ENCODE measurements around the gene TNF. TPM values are rescaled to one million over a fixed set of nuclear protein-coding genes. Genes with fewer than 3 reads are reported as not detected.

TNF gene
- total and polyA plus RNA-seq, 7 experiments from 2014 or later = 0.73 to 125 (median 5.4) TPM

GRCh38 chr6:31627690-31628287 is 52.4 kb downstream of the TNF start:
- peaks cover 20 to 95% (median 35%) of the 10 kb centered on the region in 3 experiments for H3K36me3 ChIP-seq (ENCODE audit: control insufficient read depth in 2 of 3, insufficient read depth in 3 of 3, low read length in 3 of 3)
- Mint-ChIP-seq H3K27ac (peak overlapping the region in 1 of 9 donors; percentile 36), H3K4me3 (no peak overlapping the region), H3K27me3 (no peaks in the 10 kb centered on the region), H3K4me1 (peaks cover 0 to 20% (median 4%) of the 10 kb centered on the region in 7 donors), H3K9me3 (no peaks in the 10 kb centered on the region), H3K36me3 (peaks cover 14 to 57% (median 26%) of the 10 kb centered on the region in 5 donors)
- intact Hi-C loops (cut with micrococcal nuclease) = no loop called here
- no peak overlapping the region for H3K27ac ChIP-seq (ENCODE audit: low read depth, low read length)
- ATAC-seq (no peak), DNase-seq (no peak)
- no peaks in the 10 kb centered on the region for H3K4me1 ChIP-seq (ENCODE audit: control insufficient read depth in 2 of 2, insufficient read depth in 2 of 2, low read length in 2 of 2)
- ChIA-PET CTCF (no interaction called here), POLR2A (interaction anchor here (1.3 to 66.4 kb wide), 3 partner anchors 12 to 64 kb away, joined by 4 to 3078 read pairs (median 7); partner anchors contain the start of genes ATP6V1G2, BAG6, DDX39B and LST1)
- H3K4me3 ChIP-seq (ENCODE audit: low read length) = no peak overlapping the region
- no peaks in the 10 kb centered on the region for H3K9me3 ChIP-seq (ENCODE audit: control insufficient read depth in 2 of 3, low read length in 3 of 3)
- no peaks in the 10 kb centered on the region for H3K27me3 ChIP-seq (ENCODE audit: control insufficient read depth in 2 of 2, insufficient read depth in 2 of 2, low read length in 2 of 2)

Other genes with a start within 250 kb of the TNF start
Only the 30 nearest of the 34 such genes appear.
- gene HLA-B, start 218.4 kb upstream of the TNF start, total RNA-seq = 1,000 to 10,000 TPM; 5,136 to 7,364 (median 5,516) TPM
- 1,000 to 10,000 TPM; 5,467 to 7,459 TPM for gene HLA-B, start 218.4 kb upstream of the TNF start, polyA plus RNA-seq
- gene MICA, start 172.0 kb upstream of the TNF start, total RNA-seq = 10 to 100 TPM; 12.1 to 17.4 (median 15.2) TPM
- 1 to 10 TPM; 4.3 to 8.4 TPM for gene MICA, start 172.0 kb upstream of the TNF start, polyA plus RNA-seq
- gene MICB, start 77.4 kb upstream of the TNF start, total RNA-seq = 10 to 100 TPM; 11.7 to 49.5 (median 13.3) TPM
- 1 to 10 TPM; 3.4 to 4.7 TPM for gene MICB, start 77.4 kb upstream of the TNF start, polyA plus RNA-seq
- gene MCCD1, start 46.6 kb upstream of the TNF start, total RNA-seq = not detected
- gene MCCD1, start 46.6 kb upstream of the TNF start, polyA plus RNA-seq = not detected
- gene DDX39B, start 33.6 kb upstream of the TNF start, total RNA-seq = 100 to 1,000 TPM; 443 to 761 (median 546) TPM
- gene DDX39B, start 33.6 kb upstream of the TNF start, polyA plus RNA-seq = 100 to 1,000 TPM; 106 to 125 TPM
- 1 to 10 TPM; 2.7 to 7.5 (median 4.8) TPM for gene ATP6V1G2, start 29.0 kb upstream of the TNF start, total RNA-seq
- 1 to 10 TPM in 1 of 2 donors, under 1 TPM in 1; 0.38 to 1.9 TPM for gene ATP6V1G2, start 29.0 kb upstream of the TNF start, polyA plus RNA-seq
- 10 to 100 TPM in 4 of 5 experiments, 1 to 10 TPM in 1; 8.7 to 17.2 (median 11.6) TPM for gene NFKBIL1, start 28.0 kb upstream of the TNF start, total RNA-seq
- gene NFKBIL1, start 28.0 kb upstream of the TNF start, polyA plus RNA-seq = 10 to 100 TPM in 1 of 2 donors, 1 to 10 TPM in 1; 9.4 to 13.8 TPM
- gene LTA, start 3.3 kb upstream of the TNF start, total RNA-seq = 100 to 1,000 TPM in 1 of 5 experiments, 10 to 100 TPM in 4; 12.3 to 110 (median 20.2) TPM
- gene LTA, start 3.3 kb upstream of the TNF start, polyA plus RNA-seq = 10 to 100 TPM; 24.0 to 27.5 TPM
- gene LTB, start 6.9 kb downstream of the TNF start, total RNA-seq = 1,000 to 10,000 TPM in 1 of 5 experiments, 100 to 1,000 TPM in 4; 370 to 1,909 (median 670) TPM
- 1,000 to 10,000 TPM; 1,970 to 2,371 TPM for gene LTB, start 6.9 kb downstream of the TNF start, polyA plus RNA-seq
- 100 to 1,000 TPM in 2 of 5 experiments, 10 to 100 TPM in 3; 15.1 to 234 (median 32.0) TPM for gene LST1, start 10.7 kb downstream of the TNF start, total RNA-seq
- gene LST1, start 10.7 kb downstream of the TNF start, polyA plus RNA-seq = 10 to 100 TPM in 1 of 2 donors, 1 to 10 TPM in 1; 8.4 to 15.3 TPM
- 10 to 100 TPM in 2 of 5 experiments, 1 to 10 TPM in 2, under 1 TPM in 1; 0.97 to 47.1 (median 6.7) TPM for gene NCR3, start 17.4 kb downstream of the TNF start, total RNA-seq
- gene NCR3, start 17.4 kb downstream of the TNF start, polyA plus RNA-seq = 10 to 100 TPM; 11.0 to 19.7 TPM
- 100 to 1,000 TPM in 1 of 5 experiments, 10 to 100 TPM in 4; 33.1 to 160 (median 62.0) TPM for gene AIF1, start 39.7 kb downstream of the TNF start, total RNA-seq
- gene AIF1, start 39.7 kb downstream of the TNF start, polyA plus RNA-seq = 100 to 1,000 TPM; 140 to 182 TPM
- gene PRRC2A, start 45.1 kb downstream of the TNF start, total RNA-seq = 100 to 1,000 TPM; 203 to 238 (median 226) TPM
- 1 to 10 TPM; 3.9 to 8.2 TPM for gene PRRC2A, start 45.1 kb downstream of the TNF start, polyA plus RNA-seq
- 100 to 1,000 TPM; 260 to 321 (median 280) TPM for gene BAG6, start 77.1 kb downstream of the TNF start, total RNA-seq
- 10 to 100 TPM; 14.4 to 24.3 TPM for gene BAG6, start 77.1 kb downstream of the TNF start, polyA plus RNA-seq
- 1 to 10 TPM in 4 of 5 experiments, under 1 TPM in 1; 0.78 to 4.3 (median 2.8) TPM for gene APOM, start 80.3 kb downstream of the TNF start, total RNA-seq
- 1 to 10 TPM; 3.8 to 5.0 TPM for gene APOM, start 80.3 kb downstream of the TNF start, polyA plus RNA-seq
- gene C6orf47, start 85.2 kb downstream of the TNF start, total RNA-seq = 10 to 100 TPM; 14.0 to 32.8 (median 23.2) TPM
- gene C6orf47, start 85.2 kb downstream of the TNF start, polyA plus RNA-seq = 10 to 100 TPM; 22.3 to 33.7 TPM
- gene GPANK1, start 89.4 kb downstream of the TNF start, total RNA-seq = 10 to 100 TPM; 12.8 to 35.1 (median 28.9) TPM
- gene GPANK1, start 89.4 kb downstream of the TNF start, polyA plus RNA-seq = 10 to 100 TPM; 24.0 to 27.2 TPM
- gene CSNK2B, start 90.5 kb downstream of the TNF start, total RNA-seq = 100 to 1,000 TPM; 101 to 215 (median 133) TPM
- gene CSNK2B, start 90.5 kb downstream of the TNF start, polyA plus RNA-seq = 100 to 1,000 TPM; 260 to 275 TPM
- gene LY6G5B, start 94.4 kb downstream of the TNF start, total RNA-seq = 10 to 100 TPM; 27.7 to 51.0 (median 42.9) TPM
- not detected for gene LY6G5B, start 94.4 kb downstream of the TNF start, polyA plus RNA-seq
- gene LY6G5C, start 105.5 kb downstream of the TNF start, total RNA-seq = 1 to 10 TPM; 2.4 to 4.3 (median 3.1) TPM
- gene LY6G5C, start 105.5 kb downstream of the TNF start, polyA plus RNA-seq = 10 to 100 TPM in 1 of 2 donors, 1 to 10 TPM in 1; 6.4 to 10.2 TPM
- 10 to 100 TPM; 60.1 to 71.7 (median 65.2) TPM for gene ABHD16A, start 127.8 kb downstream of the TNF start, total RNA-seq
- gene ABHD16A, start 127.8 kb downstream of the TNF start, polyA plus RNA-seq = 10 to 100 TPM; 31.1 to 42.5 TPM
- under 1 TPM in 1 of 5 experiments, not detected in 4; 0.56 TPM for gene LY6G6F, start 131.3 kb downstream of the TNF start, total RNA-seq
- not detected for gene LY6G6F, start 131.3 kb downstream of the TNF start, polyA plus RNA-seq
- not detected for gene LY6G6D, start 139.8 kb downstream of the TNF start, total RNA-seq
- gene LY6G6D, start 139.8 kb downstream of the TNF start, polyA plus RNA-seq = not detected
- 1 to 10 TPM in 1 of 5 experiments, not detected in 4; 1.2 TPM for gene LY6G6C, start 146.2 kb downstream of the TNF start, total RNA-seq
- gene LY6G6C, start 146.2 kb downstream of the TNF start, polyA plus RNA-seq = not detected
- gene MPIG6B, start 147.8 kb downstream of the TNF start, total RNA-seq = 1 to 10 TPM in 1 of 5 experiments, under 1 TPM in 4; 0.12 to 4.7 (median 0.64) TPM
- gene MPIG6B, start 147.8 kb downstream of the TNF start, polyA plus RNA-seq = 1 to 10 TPM in 1 of 2 donors, under 1 TPM in 1; 0.20 to 2.3 TPM
- gene DDAH2, start 153.7 kb downstream of the TNF start, total RNA-seq = 10 to 100 TPM in 2 of 5 experiments, 1 to 10 TPM in 3; 4.9 to 31.4 (median 7.1) TPM
- gene DDAH2, start 153.7 kb downstream of the TNF start, polyA plus RNA-seq = 10 to 100 TPM; 13.1 to 15.3 TPM
- gene CLIC1, start 161.0 kb downstream of the TNF start, total RNA-seq = 100 to 1,000 TPM in 2 of 5 experiments, 10 to 100 TPM in 3; 29.3 to 494 (median 58.2) TPM
- gene CLIC1, start 161.0 kb downstream of the TNF start, polyA plus RNA-seq = 100 to 1,000 TPM; 102 to 122 TPM
- gene MSH5, start 164.4 kb downstream of the TNF start, total RNA-seq = 10 to 100 TPM; 10.3 to 52.2 (median 11.4) TPM
- gene MSH5, start 164.4 kb downstream of the TNF start, polyA plus RNA-seq = 1 to 10 TPM in 1 of 2 donors, under 1 TPM in 1; 0.51 to 2.6 TPM
- 10 to 100 TPM in 1 of 5 experiments, 1 to 10 TPM in 4; 2.3 to 11.1 (median 3.3) TPM for gene SAPCD1, start 187.1 kb downstream of the TNF start, total RNA-seq
- gene SAPCD1, start 187.1 kb downstream of the TNF start, polyA plus RNA-seq = not detected
- gene VWA7, start 201.8 kb downstream of the TNF start, total RNA-seq = 1 to 10 TPM in 3 of 5 experiments, under 1 TPM in 2; 0.53 to 4.5 (median 1.1) TPM
- not detected for gene VWA7, start 201.8 kb downstream of the TNF start, polyA plus RNA-seq

All from naive thymus-derived CD4-positive, alpha-beta T cell (primary cell).